Vagina (tissue), 2 donors: ENCODE results near the gene ZNF474. TPM values are rescaled to one million over a fixed set of nuclear protein-coding genes. Genes with fewer than 3 reads are reported as not detected.
A peak's percentile ranks its signal among the peaks of the same experiment; 100 is the strongest.

Source experiments
- DNase-seq, 2 donors: peaks; one replicate each; pipeline ENCODE4 v3.0.0-alpha.2; 2017; ENCODE audit errors: extremely low spot score in 2 of 2
- H3K27ac ChIP-seq: fragments of 200-600 bp; sonication (generic); one replicate; pipeline ENCODE4 v1.5.1; 2019
- H3K27me3 ChIP-seq: fragments of 200-600 bp; sonication (generic); one replicate; pipeline ENCODE4 v1.5.1; 2019
- H3K36me3 ChIP-seq, 2 donors: fragments of 200-600 bp; sonication (generic); one replicate each; pipeline ENCODE4 v1.5.1; 2017 to 2019
- H3K4me1 ChIP-seq: fragments of 200-600 bp; sonication (generic); one replicate; pipeline ENCODE4 v1.5.1; 2019
- H3K4me3 ChIP-seq, 2 donors: fragments of 200-600 bp; sonication (generic); 1 replicate in 1 of 2; 2 replicates in 1 of 2; pipeline ENCODE4 v1.5.1; 2016 to 2019
- H3K9me3 ChIP-seq: fragments of 200-600 bp; sonication (generic); one replicate; pipeline ENCODE4 v1.5.1; 2019
- POLR2A ChIP-seq, 2 donors: fragments of 450-650 bp; IDR thresholded peaks; one replicate each; pipeline ENCODE4 v1.6.1; 2017; ENCODE audit warnings: antibody characterized with exemption in 2 of 2, mild to moderate bottlenecking in 2 of 2, moderate library complexity in 2 of 2
- POLR2AphosphoS5 ChIP-seq, 2 donors: sonication (generic); formaldehyde crosslinking; IDR thresholded peaks; one replicate each; pipeline ENCODE4 v1.9.0; 2017; ENCODE audit warnings: antibody characterized with exemption in 2 of 2, mild to moderate bottlenecking in 2 of 2, low read depth in 1 of 2; ENCODE audit not compliant: insufficient read depth in 1 of 2
- intact Hi-C: fragments of 100-400 bp; cut with DNase I; formaldehyde crosslinking; loops from one replicate; pipeline ENCODE4 v1.15.1; 2023
- total RNA-seq: library from RNA; depleted of rRNA; stranded (reverse); fragments of >200 nt; gene quantifications from one replicate; pipeline ENCODE4 v1.2.3, GENCODE V29; 2016
- TF ChIP-seq, protein P1 (sequence below), 3 experiments: fragments of 450-650 bp in 2 of 3; fragments of 200-600 bp in 1 of 3; sonication (generic) in 1 of 3; IDR thresholded peaks; one replicate each; pipeline ENCODE4 v1.5.1; 2017 to 2019; ENCODE audit warnings: antibody characterized with exemption in 3 of 3, mild to moderate bottlenecking in 2 of 3, moderate library complexity in 2 of 3

ZNF474 gene
- total RNA-seq, 1 donor from 2014 or later = 0.49 TPM

- no peaks in the 10 kb centered on the region for H3K36me3 ChIP-seq
- H3K4me3 ChIP-seq = no peak overlapping the region
- H3K27ac ChIP-seq = no peak overlapping the region
- no peaks in the 10 kb centered on the region for H3K9me3 ChIP-seq
- no peaks in the 10 kb centered on the region for H3K4me1 ChIP-seq
- DNase-seq = no peak
- TF ChIP-seq, protein P1, sequence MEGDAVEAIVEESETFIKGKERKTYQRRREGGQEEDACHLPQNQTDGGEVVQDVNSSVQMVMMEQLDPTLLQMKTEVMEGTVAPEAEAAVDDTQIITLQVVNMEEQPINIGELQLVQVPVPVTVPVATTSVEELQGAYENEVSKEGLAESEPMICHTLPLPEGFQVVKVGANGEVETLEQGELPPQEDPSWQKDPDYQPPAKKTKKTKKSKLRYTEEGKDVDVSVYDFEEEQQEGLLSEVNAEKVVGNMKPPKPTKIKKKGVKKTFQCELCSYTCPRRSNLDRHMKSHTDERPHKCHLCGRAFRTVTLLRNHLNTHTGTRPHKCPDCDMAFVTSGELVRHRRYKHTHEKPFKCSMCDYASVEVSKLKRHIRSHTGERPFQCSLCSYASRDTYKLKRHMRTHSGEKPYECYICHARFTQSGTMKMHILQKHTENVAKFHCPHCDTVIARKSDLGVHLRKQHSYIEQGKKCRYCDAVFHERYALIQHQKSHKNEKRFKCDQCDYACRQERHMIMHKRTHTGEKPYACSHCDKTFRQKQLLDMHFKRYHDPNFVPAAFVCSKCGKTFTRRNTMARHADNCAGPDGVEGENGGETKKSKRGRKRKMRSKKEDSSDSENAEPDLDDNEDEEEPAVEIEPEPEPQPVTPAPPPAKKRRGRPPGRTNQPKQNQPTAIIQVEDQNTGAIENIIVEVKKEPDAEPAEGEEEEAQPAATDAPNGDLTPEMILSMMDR (IDR thresholded peaks at IDR 0.05) = no peak
- TF ChIP-seq POLR2AphosphoS5 (IDR thresholded peaks at IDR 0.05; ENCODE audit: insufficient read depth in 1 of 2, low read depth in 1 of 2) (no peak), POLR2A (IDR thresholded peaks at IDR 0.05) (no peak)
- no peaks in the 10 kb centered on the region for H3K27me3 ChIP-seq
- intact Hi-C loops = no loop called here
Observed at GRCh38 chr5:122099060-122099790, 30.1 kb upstream of the ZNF474 start.

DNA sequence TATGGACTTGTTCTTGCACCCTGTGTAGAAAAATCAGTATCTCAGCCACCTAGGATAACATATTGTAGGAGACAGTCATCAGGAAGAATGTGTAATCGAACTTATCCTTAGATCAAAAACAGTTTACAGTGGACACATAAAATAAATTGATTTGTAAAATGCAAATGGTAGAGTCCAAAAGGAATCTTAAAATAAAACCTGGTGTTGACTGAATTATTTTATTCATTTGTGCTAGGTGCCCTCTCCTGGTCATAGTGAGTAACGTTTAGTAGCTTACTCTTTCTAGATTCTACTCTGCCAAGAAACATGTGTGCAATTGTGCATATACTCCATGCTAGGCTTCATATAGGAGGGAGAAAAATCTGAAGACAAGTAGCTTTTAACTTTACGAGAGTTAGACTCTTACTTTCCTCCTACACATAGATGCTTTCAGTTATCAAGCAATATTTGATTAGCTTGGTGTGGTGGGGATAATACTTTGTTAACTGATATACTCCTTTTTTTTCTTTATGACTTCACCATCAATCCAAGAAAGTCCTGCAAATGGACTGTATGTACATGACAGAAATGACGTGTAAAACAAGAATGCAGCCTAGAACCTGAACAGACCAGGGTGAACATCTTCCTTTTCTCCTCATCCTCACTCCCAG, 27.6 kb upstream of the ZNF474 start:
- DNase-seq = no peak
- Histone ChIP-seq H3K36me3 (no peaks in the 10 kb centered on the region), H3K4me1 (no peaks in the 10 kb centered on the region), H3K27me3 (no peaks in the 10 kb centered on the region), H3K9me3 (no peaks in the 10 kb centered on the region), H3K27ac (no peak overlapping the region), H3K4me3 (no peak overlapping the region)
- TF ChIP-seq POLR2A (IDR thresholded peaks at IDR 0.05) (no peak), POLR2AphosphoS5 (IDR thresholded peaks at IDR 0.05; ENCODE audit: insufficient read depth in 1 of 2, low read depth in 1 of 2) (no peak)
- TF ChIP-seq, protein P1 (IDR thresholded peaks at IDR 0.05) = peak in 1 of 3 experiments; percentile 59
- intact Hi-C loops = no loop called here

DNA sequence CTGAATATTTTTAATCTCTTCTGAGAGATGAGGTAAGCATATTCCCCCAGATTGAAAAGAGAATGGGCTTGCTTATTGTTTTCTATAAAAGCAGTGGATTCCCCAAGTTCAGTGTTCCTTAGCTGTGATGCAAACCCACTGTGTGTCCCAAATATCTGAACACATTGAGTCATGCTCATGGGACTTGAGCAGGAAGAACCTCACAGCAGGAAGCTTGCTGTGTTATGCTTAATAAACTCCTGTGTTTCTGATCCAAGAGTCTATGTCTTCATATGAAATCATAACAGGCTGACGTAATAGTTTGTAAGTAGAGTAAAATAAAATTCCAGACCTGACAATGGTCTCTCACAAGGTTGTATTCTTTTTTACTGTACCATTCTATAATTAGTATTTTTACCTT, 26.5 kb upstream of the ZNF474 start:
- no peaks in the 10 kb centered on the region for H3K36me3 ChIP-seq
- TF ChIP-seq, protein P1 (IDR thresholded peaks at IDR 0.05) = no peak
- no peaks in the 10 kb centered on the region for H3K9me3 ChIP-seq
- no peak overlapping the region for H3K27ac ChIP-seq
- DNase-seq = no peak
- H3K27me3 ChIP-seq = no peaks in the 10 kb centered on the region
- H3K4me3 ChIP-seq = no peak overlapping the region
- no peaks in the 10 kb centered on the region for H3K4me1 ChIP-seq
- intact Hi-C loops = no loop called here

- intact Hi-C loops = no loop called here
- H3K27ac ChIP-seq = no peak overlapping the region
- no peaks in the 10 kb centered on the region for H3K9me3 ChIP-seq
- no peaks in the 10 kb centered on the region for H3K36me3 ChIP-seq
- H3K4me3 ChIP-seq = no peak overlapping the region
- TF ChIP-seq POLR2AphosphoS5 (IDR thresholded peaks at IDR 0.05; ENCODE audit: insufficient read depth in 1 of 2, low read depth in 1 of 2) = no peak
- TF ChIP-seq POLR2A (IDR thresholded peaks at IDR 0.05) = no peak
- TF ChIP-seq, protein P1 (IDR thresholded peaks at IDR 0.05) = no peak
- no peaks in the 10 kb centered on the region for H3K4me1 ChIP-seq
- no peaks in the 10 kb centered on the region for H3K27me3 ChIP-seq
- no peak for DNase-seq
Observed at GRCh38 chr5:122105909-122106308, 23.4 kb upstream of the ZNF474 start.

GRCh38 chr5:122107016-122107415, 22.3 kb upstream of the ZNF474 start:
- TF ChIP-seq POLR2AphosphoS5 (IDR thresholded peaks at IDR 0.05; ENCODE audit: insufficient read depth in 1 of 2, low read depth in 1 of 2) (no peak), POLR2A (IDR thresholded peaks at IDR 0.05) (no peak)
- TF ChIP-seq, protein P1 (IDR thresholded peaks at IDR 0.05) = no peak
- Histone ChIP-seq H3K36me3 (no peaks in the 10 kb centered on the region), H3K27me3 (no peaks in the 10 kb centered on the region), H3K4me3 (no peak overlapping the region), H3K27ac (no peak overlapping the region), H3K4me1 (peaks cover 7% of the 10 kb centered on the region), H3K9me3 (no peaks in the 10 kb centered on the region)
- intact Hi-C loops = no loop called here
- no peak for DNase-seq
